ENCODE results near the gene GGCX. TPM values are rescaled to one million over a fixed set of nuclear protein-coding genes. Genes with fewer than 3 reads are reported as not detected.

Gene GGCX
- total and polyA plus RNA-seq, 2 of the 13 experiments (the other 11 are each of a cell fraction or from before 2014, with no cell fraction given) = 72.5 to 103 TPM

- peak; percentile 39 for TF ChIP-seq SMC3 (IDR thresholded peaks at IDR 0.05; ENCODE audit: low read length)
- peak; percentile 98 for TF ChIP-seq ETV6 (CRISPR knock-in tag; conservative IDR thresholded peaks at IDR 0.05)
- TF ChIP-seq SOX5 (CRISPR knock-in tag; IDR thresholded peaks at IDR 0.05; ENCODE audit: borderline replicate concordance) = peak; percentile 85
- no peak for TF ChIP-seq HES4 (CRISPR knock-in tag; IDR thresholded peaks at IDR 0.05; ENCODE audit: borderline replicate concordance)
- TF ChIP-seq FOXC1 (CRISPR knock-in tag; IDR thresholded peaks at IDR 0.05; ENCODE audit: borderline replicate concordance) = peak; percentile 94
- peak; percentile 27 for TF ChIP-seq PCBP2 (optimal IDR thresholded peaks at IDR 0.05; ENCODE audit: low read depth, low read length, poor library complexity, severe bottlenecking)
- TF ChIP-seq TFE3 (CRISPR knock-in tag; IDR thresholded peaks at IDR 0.05) = peak; percentile 58; the same call in 1 of the 2 replicates
- TF ChIP-seq ARID2 (CRISPR knock-in tag; IDR thresholded peaks at IDR 0.05; ENCODE audit: borderline replicate concordance) = peak; percentile 93
- TF ChIP-seq CSRNP1 (CRISPR knock-in tag; IDR thresholded peaks at IDR 0.05) = peak; percentile 89; the same call in 1 of the 2 replicates
- TF ChIP-seq ZKSCAN8 (CRISPR knock-in tag; IDR thresholded peaks at IDR 0.05; ENCODE audit: borderline replicate concordance) = peak; percentile 84; the same call in 1 of the 2 replicates
- TF ChIP-seq ZNF264 (CRISPR knock-in tag; IDR thresholded peaks at IDR 0.05) = peak; percentile 13; the same call in 1 of the 2 replicates
- TF ChIP-seq BHLHE40 (IDR thresholded peaks at IDR 0.05; ENCODE audit: low read length) = peak; percentile 79
- peak; percentile 97 for TF ChIP-seq RXRB (CRISPR knock-in tag; IDR thresholded peaks at IDR 0.05; ENCODE audit: borderline replicate concordance)
- peak; percentile 74 for TF ChIP-seq BCL6 (CRISPR knock-in tag; IDR thresholded peaks at IDR 0.05)
- peak; percentile 77 for TF ChIP-seq ELF1 (CRISPR knock-in tag; IDR thresholded peaks at IDR 0.05)
- TF ChIP-seq ZBTB33 (CRISPR knock-in tag; IDR thresholded peaks at IDR 0.05) = no peak
- 0 out of 2 replicates have a peak, but pooled peaks have one; percentile 17 for TF ChIP-seq HNRNPL (IDR thresholded peaks at IDR 0.05; ENCODE audit: low read depth, low read length)
- peak; percentile 65; the same call in 1 of the 2 replicates for TF ChIP-seq ELF4 (CRISPR knock-in tag; IDR thresholded peaks at IDR 0.05; ENCODE audit: borderline replicate concordance)
- peak; percentile 92 for TF ChIP-seq IRF2 (CRISPR knock-in tag; IDR thresholded peaks at IDR 0.05)
- peak; percentile 78; the same call in 1 of the 2 replicates for TF ChIP-seq HNF4G (IDR thresholded peaks at IDR 0.05; ENCODE audit: borderline replicate concordance, low read depth, low read length)
- no peak for TF ChIP-seq HNF4G (CRISPR knock-in tag; IDR thresholded peaks at IDR 0.05; ENCODE audit: borderline replicate concordance, low read depth)
These were observed 23.8 kb upstream of the GGCX start (continued) for GRCh38 chr2:85584857-85585780.

Measured in HepG2 (cell line).